Endothelial cell (in vitro differentiated cells): ENCODE results near the gene FBXL7. TPM values are rescaled to one million over a fixed set of nuclear protein-coding genes. Genes with fewer than 3 reads are reported as not detected.

ENCODE experiments used
- DNase-seq: peaks from one replicate; pipeline ENCODE4 v3.0.0; 2021; ENCODE audit warnings: low spot score
- H3K27ac Mint-ChIP-seq: one replicate; pipeline ENCODE4 v1.8.0; 2021; ENCODE audit warnings: mixed read lengths, inconsistent platforms; ENCODE audit not compliant: unreplicated experiment
- H3K27me3 Mint-ChIP-seq: one replicate; pipeline ENCODE4 v1.8.0; 2021; ENCODE audit warnings: mild to moderate bottlenecking, moderate library complexity, mixed read lengths, inconsistent platforms; ENCODE audit not compliant: unreplicated experiment
- H3K36me3 Mint-ChIP-seq: one replicate; pipeline ENCODE4 v1.8.0; 2021; ENCODE audit warnings: mild to moderate bottlenecking, low read depth, mixed read lengths, inconsistent platforms; ENCODE audit not compliant: unreplicated experiment
- H3K4me1 Mint-ChIP-seq: one replicate; pipeline ENCODE4 v1.8.0; 2021; ENCODE audit warnings: mild to moderate bottlenecking, mixed read lengths, inconsistent platforms; ENCODE audit not compliant: unreplicated experiment
- H3K4me3 Mint-ChIP-seq: one replicate; pipeline ENCODE4 v1.8.0; 2021; ENCODE audit warnings: mild to moderate bottlenecking, mixed read lengths, inconsistent platforms; ENCODE audit not compliant: unreplicated experiment
- H3K9me3 Mint-ChIP-seq: one replicate; pipeline ENCODE4 v1.8.0; 2021; ENCODE audit warnings: mixed read lengths, inconsistent platforms; ENCODE audit not compliant: unreplicated experiment
- total RNA-seq: library from RNA; stranded (reverse); fragmentation: NEBNext Ultra II Directional; extraction: Animal tissue kit (Norgen Biotek cat#: 25700); gene quantifications from one replicate; pipeline ENCODE4 v1.2.1, GENCODE V29; 2021; ENCODE audit not compliant: unreplicated experiment
- TF ChIP-seq, protein P1 (sequence below): fragments of 200-600 bp; sonication (generic); IDR thresholded peaks from one replicate; pipeline ENCODE4 v1.5.0; 2021; ENCODE audit warnings: antibody characterized with exemption; ENCODE audit not compliant: unreplicated experiment

FBXL7 gene
- total RNA-seq, 1 donor from 2014 or later, result 63.8 TPM

DNA sequence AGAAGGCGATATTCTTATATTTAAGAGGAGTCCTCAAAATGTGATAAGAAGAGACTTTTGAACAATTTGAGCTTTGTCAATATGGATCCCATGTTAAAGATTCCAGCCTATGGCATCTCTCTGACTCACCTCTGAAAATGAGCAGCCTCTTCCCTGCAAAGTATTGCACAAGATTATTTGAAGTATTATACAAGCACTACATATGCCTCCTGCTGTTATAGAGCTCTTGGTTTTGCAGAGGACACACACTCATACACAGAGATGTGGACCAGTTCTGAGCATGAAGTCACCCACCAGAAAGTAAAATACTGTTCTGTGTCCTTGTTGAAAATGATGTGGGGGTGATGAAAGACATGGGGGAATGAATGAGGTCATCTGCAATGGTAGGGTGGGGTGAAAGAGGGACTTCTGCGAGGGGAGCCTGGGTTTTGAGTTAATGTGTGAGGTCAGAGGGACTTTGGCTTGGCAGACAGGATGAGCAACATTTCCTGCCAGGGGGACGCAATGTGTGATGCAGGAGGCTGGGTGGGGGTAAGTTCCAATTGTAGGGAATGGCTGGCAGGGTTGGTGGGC, 25.8 kb downstream of the FBXL7 start:
- DNase-seq, result no peak
- TF ChIP-seq, protein P1, sequence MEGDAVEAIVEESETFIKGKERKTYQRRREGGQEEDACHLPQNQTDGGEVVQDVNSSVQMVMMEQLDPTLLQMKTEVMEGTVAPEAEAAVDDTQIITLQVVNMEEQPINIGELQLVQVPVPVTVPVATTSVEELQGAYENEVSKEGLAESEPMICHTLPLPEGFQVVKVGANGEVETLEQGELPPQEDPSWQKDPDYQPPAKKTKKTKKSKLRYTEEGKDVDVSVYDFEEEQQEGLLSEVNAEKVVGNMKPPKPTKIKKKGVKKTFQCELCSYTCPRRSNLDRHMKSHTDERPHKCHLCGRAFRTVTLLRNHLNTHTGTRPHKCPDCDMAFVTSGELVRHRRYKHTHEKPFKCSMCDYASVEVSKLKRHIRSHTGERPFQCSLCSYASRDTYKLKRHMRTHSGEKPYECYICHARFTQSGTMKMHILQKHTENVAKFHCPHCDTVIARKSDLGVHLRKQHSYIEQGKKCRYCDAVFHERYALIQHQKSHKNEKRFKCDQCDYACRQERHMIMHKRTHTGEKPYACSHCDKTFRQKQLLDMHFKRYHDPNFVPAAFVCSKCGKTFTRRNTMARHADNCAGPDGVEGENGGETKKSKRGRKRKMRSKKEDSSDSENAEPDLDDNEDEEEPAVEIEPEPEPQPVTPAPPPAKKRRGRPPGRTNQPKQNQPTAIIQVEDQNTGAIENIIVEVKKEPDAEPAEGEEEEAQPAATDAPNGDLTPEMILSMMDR, result no peak
- H3K36me3 Mint-ChIP-seq, result peaks cover 18% of the 10 kb centered on the region
- peaks cover 7% of the 10 kb centered on the region for H3K27me3 Mint-ChIP-seq
- H3K27ac Mint-ChIP-seq, result peak overlapping the region; percentile 0
- H3K9me3 Mint-ChIP-seq, result no peaks in the 10 kb centered on the region
- H3K4me3 Mint-ChIP-seq, result peak overlapping the region; percentile 44
- peaks cover 41% of the 10 kb centered on the region for H3K4me1 Mint-ChIP-seq

DNA sequence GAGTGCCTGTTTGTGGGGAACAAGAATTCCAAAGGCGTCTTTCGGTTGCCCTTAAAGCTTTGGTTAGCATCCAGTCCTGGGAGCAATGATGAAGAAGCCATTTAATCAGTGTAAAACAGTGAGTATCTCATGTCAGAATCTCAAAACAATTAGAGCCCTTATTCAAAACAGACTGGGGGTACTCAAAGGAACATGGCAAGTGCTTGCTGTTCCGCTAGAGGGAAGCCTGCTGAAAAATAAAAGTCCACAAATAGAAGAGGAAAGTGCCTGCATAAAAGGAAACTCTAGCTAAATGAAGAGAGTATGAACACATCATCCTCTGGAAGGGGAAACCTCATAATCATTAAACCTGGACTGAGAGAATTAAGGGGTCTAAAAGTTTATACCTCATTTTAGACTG, 26.4 kb downstream of the FBXL7 start:
- H3K36me3 Mint-ChIP-seq, result peaks cover 18% of the 10 kb centered on the region
- H3K27ac Mint-ChIP-seq, result no peak overlapping the region
- H3K4me1 Mint-ChIP-seq, result peaks cover 35% of the 10 kb centered on the region
- TF ChIP-seq, protein P1, result no peak
- H3K4me3 Mint-ChIP-seq, result peak overlapping the region; percentile 44
- DNase-seq, result no peak
- H3K9me3 Mint-ChIP-seq, result no peaks in the 10 kb centered on the region
- H3K27me3 Mint-ChIP-seq, result peaks cover 7% of the 10 kb centered on the region

DNA sequence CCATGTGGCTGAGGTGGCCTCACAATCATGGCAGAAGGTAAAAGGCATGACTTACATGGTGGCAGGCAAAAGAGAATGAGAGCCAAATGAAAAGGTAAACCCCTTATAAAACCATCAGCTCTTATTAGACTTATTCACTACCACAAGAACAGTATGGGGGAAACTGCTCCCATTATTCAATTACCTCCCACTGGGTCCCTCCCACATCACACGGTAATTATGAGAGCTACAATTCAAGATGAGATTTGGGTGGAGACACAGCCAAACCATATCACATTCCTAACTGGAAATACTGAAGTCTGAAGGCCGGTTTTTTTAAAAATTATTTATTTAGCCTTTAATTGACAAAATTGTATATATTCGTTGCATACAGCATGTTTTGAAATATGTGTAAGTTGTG, 28.5 kb downstream of the FBXL7 start:
- H3K4me3 Mint-ChIP-seq, result no peak overlapping the region
- H3K27me3 Mint-ChIP-seq, result peaks cover 5% of the 10 kb centered on the region
- TF ChIP-seq, protein P1, result no peak
- no peak for DNase-seq
- H3K36me3 Mint-ChIP-seq, result peaks cover 27% of the 10 kb centered on the region
- peaks cover 28% of the 10 kb centered on the region for H3K4me1 Mint-ChIP-seq
- peaks cover 4% of the 10 kb centered on the region for H3K9me3 Mint-ChIP-seq
- H3K27ac Mint-ChIP-seq, result peak overlapping the region; percentile 43

DNA sequence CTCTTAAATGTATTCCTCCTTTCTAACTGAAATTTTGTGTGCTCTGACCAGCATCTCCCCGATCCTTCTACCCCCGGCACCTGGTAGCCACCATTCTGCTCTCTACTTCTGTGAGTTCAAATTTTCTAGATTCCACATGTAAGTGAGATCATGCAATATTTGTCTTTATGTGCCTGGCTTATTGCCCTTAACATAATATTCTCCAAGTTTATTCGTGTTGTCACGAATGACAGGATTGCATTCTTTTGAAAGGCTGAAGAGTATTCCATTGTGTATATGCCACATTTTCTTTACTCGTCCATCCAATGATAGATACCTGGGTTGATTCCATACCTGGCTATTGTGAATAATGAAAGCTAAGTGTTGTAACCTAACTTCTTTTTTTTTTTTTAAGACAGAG, 29.0 kb downstream of the FBXL7 start:
- H3K9me3 Mint-ChIP-seq, result peaks cover 4% of the 10 kb centered on the region
- peak overlapping the region; percentile 17 for H3K4me3 Mint-ChIP-seq
- no peak overlapping the region for H3K27ac Mint-ChIP-seq
- peaks cover 5% of the 10 kb centered on the region for H3K27me3 Mint-ChIP-seq
- DNase-seq, result no peak
- H3K36me3 Mint-ChIP-seq, result peaks cover 28% of the 10 kb centered on the region
- H3K4me1 Mint-ChIP-seq, result peaks cover 28% of the 10 kb centered on the region
- TF ChIP-seq, protein P1, result no peak

DNA sequence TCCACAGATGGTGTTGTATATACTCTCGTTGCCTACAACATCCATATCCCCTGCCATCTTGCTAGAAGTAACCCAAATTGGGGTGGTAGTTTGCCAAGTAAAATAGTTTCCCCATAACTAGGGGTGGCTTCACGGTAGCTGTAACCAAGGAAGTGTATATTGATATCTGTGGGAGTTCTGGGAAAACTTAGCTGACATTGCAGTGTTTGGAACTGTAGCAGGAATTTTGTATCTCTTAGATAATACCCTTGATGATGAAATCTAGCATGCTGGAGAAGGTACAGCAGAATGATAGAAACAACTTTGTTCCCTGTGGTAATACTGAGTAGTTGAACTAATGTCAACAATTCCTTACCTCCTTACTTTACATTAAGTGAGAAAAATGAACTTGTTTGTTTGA, 29.8 kb downstream of the FBXL7 start:
- no peak for DNase-seq
- Mint-ChIP-seq H3K4me3 (no peak overlapping the region), H3K27me3 (peaks cover 5% of the 10 kb centered on the region), H3K4me1 (peaks cover 28% of the 10 kb centered on the region), H3K36me3 (peaks cover 29% of the 10 kb centered on the region), H3K27ac (no peak overlapping the region), H3K9me3 (peaks cover 4% of the 10 kb centered on the region)
- TF ChIP-seq, protein P1, result no peak
